Natural killer cell (primary cell): ENCODE measurements around the gene ITGAV. TPM values are rescaled to one million over a fixed set of nuclear protein-coding genes. Genes with fewer than 3 reads are reported as not detected.

Experiments
- ATAC-seq, 3 donors: fragments of 150-1000 bp in 2 of 3; fragments of 200-7000 bp in 1 of 3; cut with Tn5 transposase; 1 replicate in 1 of 3; 2 replicates in 2 of 3; pipeline ENCODE4 v1.10.0; 2021; ENCODE audit warnings: mild to moderate bottlenecking in 2 of 3, moderate library complexity in 2 of 3
- DNase-seq, 2 donors: peaks; one replicate each; pipeline versions ENCODE4 v3.0.0 to v3.0.0-alpha.2; 2013 to 2021; ENCODE audit warnings: mixed read lengths in 1 of 2
- H3K27ac ChIP-seq: one replicate; pipeline ENCODE4 v1.5.1; 2013; ENCODE audit warnings: mild to moderate bottlenecking, low read length
- H3K27me3 ChIP-seq: one replicate; pipeline ENCODE4 v1.6.1; 2013; ENCODE audit warnings: low read length; ENCODE audit not compliant: control insufficient read depth, insufficient read depth
- H3K36me3 ChIP-seq: one replicate; pipeline ENCODE4 v1.6.1; 2013; ENCODE audit warnings: low read length; ENCODE audit not compliant: control insufficient read depth, insufficient read depth
- H3K4me1 ChIP-seq: one replicate; pipeline ENCODE4 v1.6.1; 2013; ENCODE audit warnings: low read length; ENCODE audit not compliant: control insufficient read depth, insufficient read depth
- H3K4me3 ChIP-seq: one replicate; pipeline ENCODE4 v1.5.1; 2013; ENCODE audit warnings: low read length
- H3K9me3 ChIP-seq: one replicate; pipeline ENCODE4 v1.6.1; 2013; ENCODE audit warnings: low read length; ENCODE audit not compliant: control insufficient read depth, insufficient read depth
- H3K27ac Mint-ChIP-seq, 2 donors: one replicate each; pipeline ENCODE4 v1.8.0; 2022; ENCODE audit warnings: mild to moderate bottlenecking in 2 of 2, mixed read lengths in 2 of 2, moderate library complexity in 1 of 2
- H3K27me3 Mint-ChIP-seq, 2 donors: one replicate each; pipeline ENCODE4 v1.8.0; 2022; ENCODE audit warnings: low read depth in 2 of 2, mixed read lengths in 2 of 2
- H3K36me3 Mint-ChIP-seq: one replicate; pipeline ENCODE4 v1.8.0; 2022; ENCODE audit warnings: mixed read lengths
- H3K4me1 Mint-ChIP-seq, 2 donors: one replicate each; pipeline ENCODE4 v1.8.0; 2022; ENCODE audit warnings: mixed read lengths in 2 of 2
- H3K4me3 Mint-ChIP-seq: one replicate; pipeline ENCODE4 v1.8.0; 2022; ENCODE audit warnings: mild to moderate bottlenecking, moderate library complexity, mixed read lengths
- H3K9me3 Mint-ChIP-seq, 2 donors: one replicate each; pipeline ENCODE4 v1.8.0; 2022; ENCODE audit warnings: mixed read lengths in 2 of 2
- WGBS: methylation state at CpG from one replicate; pipeline ENCODE4 v1.1.7; 2013; ENCODE audit warnings: missing lambda C conversion rate; ENCODE audit not compliant: insufficient coverage; 5-methylcytosine and 5-hydroxymethylcytosine counted together
- intact Hi-C: fragments of 100-400 bp; cut with micrococcal nuclease; formaldehyde crosslinking; loops from one replicate; pipeline ENCODE4 v1.14.2; 2022
- total RNA-seq, 4 donors: library from RNA; stranded (reverse); fragments of 120-200 nt in 1 of 4; gene quantifications; one replicate each; pipeline versions ENCODE4 v1.2.3 to v1.2.4, GENCODE V29; 2013 to 2022
- TF ChIP-seq, protein P1 (sequence below): fragments of 200-600 bp; IDR thresholded peaks from one replicate; pipeline ENCODE4 v1.8.0; 2022; ENCODE audit warnings: antibody characterized with exemption

ITGAV gene
- total RNA-seq, 3 donors from 2014 or later (not counting 1 experiment from before 2014, with no cell fraction given), result 10.7 to 14.7 (median 12.0) TPM

GRCh38 chr2:186595219-186595618 is 5.4 kb downstream of the ITGAV start:
- Mint-ChIP-seq H3K27me3 (no peaks in the 10 kb centered on the region), H3K36me3 (no peaks in the 10 kb centered on the region), H3K4me1 (peaks cover 13 to 28% of the 10 kb centered on the region in 2 donors), H3K27ac (no peak overlapping the region), H3K4me3 (no peak overlapping the region), H3K9me3 (no peaks in the 10 kb centered on the region)
- Histone ChIP-seq H3K4me1 (peaks cover 9% of the 10 kb centered on the region), H3K27me3 (no peaks in the 10 kb centered on the region), H3K4me3 (no peak overlapping the region), H3K36me3 (no peaks in the 10 kb centered on the region), H3K27ac (no peak overlapping the region), H3K9me3 (no peaks in the 10 kb centered on the region)
- ATAC-seq (no peak), DNase-seq (no peak)
- 94% methylated on average over 2 of the region's 2 CpGs for WGBS
- intact Hi-C loops, result no loop called here
- TF ChIP-seq, protein P1, sequence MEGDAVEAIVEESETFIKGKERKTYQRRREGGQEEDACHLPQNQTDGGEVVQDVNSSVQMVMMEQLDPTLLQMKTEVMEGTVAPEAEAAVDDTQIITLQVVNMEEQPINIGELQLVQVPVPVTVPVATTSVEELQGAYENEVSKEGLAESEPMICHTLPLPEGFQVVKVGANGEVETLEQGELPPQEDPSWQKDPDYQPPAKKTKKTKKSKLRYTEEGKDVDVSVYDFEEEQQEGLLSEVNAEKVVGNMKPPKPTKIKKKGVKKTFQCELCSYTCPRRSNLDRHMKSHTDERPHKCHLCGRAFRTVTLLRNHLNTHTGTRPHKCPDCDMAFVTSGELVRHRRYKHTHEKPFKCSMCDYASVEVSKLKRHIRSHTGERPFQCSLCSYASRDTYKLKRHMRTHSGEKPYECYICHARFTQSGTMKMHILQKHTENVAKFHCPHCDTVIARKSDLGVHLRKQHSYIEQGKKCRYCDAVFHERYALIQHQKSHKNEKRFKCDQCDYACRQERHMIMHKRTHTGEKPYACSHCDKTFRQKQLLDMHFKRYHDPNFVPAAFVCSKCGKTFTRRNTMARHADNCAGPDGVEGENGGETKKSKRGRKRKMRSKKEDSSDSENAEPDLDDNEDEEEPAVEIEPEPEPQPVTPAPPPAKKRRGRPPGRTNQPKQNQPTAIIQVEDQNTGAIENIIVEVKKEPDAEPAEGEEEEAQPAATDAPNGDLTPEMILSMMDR, result no peak

DNA sequence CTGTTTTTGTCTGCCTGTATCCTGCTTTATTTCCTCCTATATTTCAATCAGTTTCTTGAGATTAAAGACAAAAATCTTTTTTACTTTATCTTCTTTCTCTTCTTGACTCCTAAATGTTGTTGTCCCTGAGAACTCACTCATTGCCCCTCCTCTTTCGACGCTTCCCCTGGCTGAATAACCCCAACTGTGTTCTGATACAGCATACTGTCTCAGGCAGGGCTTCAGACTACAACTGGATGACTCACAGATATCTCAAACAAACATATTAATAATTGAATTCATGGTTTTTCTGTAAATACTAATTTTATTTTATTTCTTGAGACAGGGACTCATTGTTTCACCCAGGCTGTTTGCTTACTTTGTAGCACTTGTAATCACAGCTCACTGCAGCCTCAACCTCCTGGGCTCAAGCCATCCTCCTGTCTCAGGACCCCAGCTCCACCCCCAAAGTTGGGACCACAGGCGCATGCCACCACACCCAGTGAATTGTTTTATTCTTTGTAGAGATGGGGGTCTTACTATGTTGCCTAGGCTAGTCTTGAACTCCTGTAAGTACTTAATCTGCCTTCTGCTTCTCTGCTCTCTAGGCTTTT is 9.4 kb downstream of the ITGAV start:
- DNase-seq (no peak), ATAC-seq (no peak)
- Histone ChIP-seq H3K27me3 (no peaks in the 10 kb centered on the region), H3K4me1 (no peaks in the 10 kb centered on the region), H3K4me3 (no peak overlapping the region), H3K9me3 (no peaks in the 10 kb centered on the region), H3K36me3 (peaks cover 2% of the 10 kb centered on the region), H3K27ac (no peak overlapping the region)
- intact Hi-C loops, result no loop called here
- Mint-ChIP-seq H3K36me3 (no peaks in the 10 kb centered on the region), H3K27me3 (no peaks in the 10 kb centered on the region), H3K27ac (no peak overlapping the region), H3K9me3 (no peaks in the 10 kb centered on the region), H3K4me1 (peaks cover 0 to 9% of the 10 kb centered on the region in 2 donors), H3K4me3 (no peak overlapping the region)
- WGBS, result 92% methylated on average over 2 of the region's 3 CpGs
- TF ChIP-seq, protein P1, result no peak

- H3K27me3 ChIP-seq, result no peaks in the 10 kb centered on the region
- WGBS, result no CpG with 5 or more reads among the region's 1 CpG
- DNase-seq, result no peak
- H3K27ac ChIP-seq, result no peak overlapping the region
- H3K4me1 ChIP-seq, result no peaks in the 10 kb centered on the region
- intact Hi-C loops, result no loop called here
- Mint-ChIP-seq H3K4me3 (no peak overlapping the region), H3K27me3 (no peaks in the 10 kb centered on the region), H3K36me3 (no peaks in the 10 kb centered on the region), H3K4me1 (peaks cover 5 to 13% of the 10 kb centered on the region in 2 donors), H3K27ac (no peak overlapping the region), H3K9me3 (no peaks in the 10 kb centered on the region)
- ATAC-seq, result no peak
- H3K4me3 ChIP-seq, result no peak overlapping the region
- H3K9me3 ChIP-seq, result no peaks in the 10 kb centered on the region
- TF ChIP-seq, protein P1, result no peak
- H3K36me3 ChIP-seq, result peaks cover 6% of the 10 kb centered on the region
Observed at GRCh38 chr2:186603286-186603685, 13.4 kb downstream of the ITGAV start.

DNA sequence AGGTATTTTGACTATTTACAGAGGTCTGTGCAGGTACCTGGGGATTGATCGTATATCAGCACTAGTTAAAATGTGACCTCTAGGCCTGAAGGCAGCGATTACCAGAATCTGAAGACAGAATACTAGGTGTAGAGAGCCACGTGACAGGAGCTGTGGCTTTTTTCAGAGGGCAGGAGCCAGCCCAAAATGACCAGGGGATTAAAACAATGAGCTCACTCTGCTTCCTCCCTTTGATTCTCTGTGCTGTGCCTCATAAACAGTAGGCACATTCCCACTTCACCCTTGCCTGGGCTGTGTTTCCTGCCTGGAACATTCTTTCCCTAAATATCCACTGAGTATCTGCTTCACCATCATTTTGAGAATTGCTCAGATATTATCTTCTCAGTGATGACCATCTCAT is 15.2 kb downstream of the ITGAV start:
- DNase-seq, result no peak
- H3K4me1 ChIP-seq, result no peaks in the 10 kb centered on the region
- no peak overlapping the region for H3K27ac Mint-ChIP-seq
- peaks cover under 1 to 13% of the 10 kb centered on the region in 2 donors for H3K4me1 Mint-ChIP-seq
- no peak for ATAC-seq
- no peaks in the 10 kb centered on the region for H3K9me3 Mint-ChIP-seq
- no peak overlapping the region for H3K27ac ChIP-seq
- no peaks in the 10 kb centered on the region for H3K27me3 ChIP-seq
- peaks cover 6% of the 10 kb centered on the region for H3K36me3 ChIP-seq
- WGBS, result 85% methylated on average over 3 of the region's 3 CpGs
- H3K4me3 ChIP-seq, result no peak overlapping the region
- H3K9me3 ChIP-seq, result no peaks in the 10 kb centered on the region
- no peaks in the 10 kb centered on the region for H3K36me3 Mint-ChIP-seq
- no peak overlapping the region for H3K4me3 Mint-ChIP-seq
- H3K27me3 Mint-ChIP-seq, result no peaks in the 10 kb centered on the region
- TF ChIP-seq, protein P1, result no peak
- intact Hi-C loops, result no loop called here
